Activated naive CD8-positive, alpha-beta T cell treated with anti-CD3 and anti-CD28 coated beads, Interleukin-2, amount 50 U/mL, for 24 hours (primary cell): ENCODE results near the gene TNK2.

ENCODE experiments used
- ATAC-seq: fragments of 150-1000 bp; cut with Tn5 transposase; one replicate; pipeline ENCODE4 v1.10.0; 2021
- DNase-seq: peaks from one replicate; pipeline ENCODE4 v3.0.0; 2021
- H3K27ac Mint-ChIP-seq: one replicate; pipeline ENCODE4 v1.8.0; 2021; ENCODE audit warnings: mild to moderate bottlenecking, mixed read lengths
- H3K27me3 Mint-ChIP-seq: one replicate; pipeline ENCODE4 v1.8.0; 2021; ENCODE audit warnings: mixed read lengths
- H3K36me3 Mint-ChIP-seq: one replicate; pipeline ENCODE4 v1.8.0; 2021; ENCODE audit warnings: low read depth, mixed read lengths
- H3K4me1 Mint-ChIP-seq: one replicate; pipeline ENCODE4 v1.8.0; 2021; ENCODE audit warnings: mixed read lengths
- H3K4me3 Mint-ChIP-seq: one replicate; pipeline ENCODE4 v1.8.0; 2021; ENCODE audit warnings: mild to moderate bottlenecking, moderate library complexity, mixed read lengths
- H3K9me3 Mint-ChIP-seq: one replicate; pipeline ENCODE4 v1.8.0; 2021; ENCODE audit warnings: mixed read lengths

The TNK2 gene

GRCh38 chr3:195813916-195814640, 94.3 kb downstream of the TNK2 start:
- H3K9me3 Mint-ChIP-seq = no peaks in the 10 kb centered on the region
- H3K27me3 Mint-ChIP-seq = peaks cover 5% of the 10 kb centered on the region
- H3K4me3 Mint-ChIP-seq = no peak overlapping the region
- ATAC-seq (no peak), DNase-seq (no peak)
- no peaks in the 10 kb centered on the region for H3K4me1 Mint-ChIP-seq
- H3K36me3 Mint-ChIP-seq = no peaks in the 10 kb centered on the region
- H3K27ac Mint-ChIP-seq = no peak overlapping the region
